GM12891 (cell line): ENCODE results near the gene MRPL27.

Experiments used
- DNase-seq: peaks from one replicate; pipeline ENCODE4 v3.0.0; 2011; ENCODE audit warnings: low spot score; ENCODE audit not compliant: insufficient read length
- FAIRE-seq: peaks from 2 replicates; lab custom pipeline; 2011; peaks lifted over from hg19 to GRCh38; lab: Jason Lieb, UNC
- PAX5 ChIP-seq: IDR thresholded peaks from 2 replicates; pipeline ENCODE4 v1.6.1; 2011; ENCODE audit warnings: low read length, moderate library complexity, mild to moderate bottlenecking; ENCODE audit not compliant: insufficient read depth, severe bottlenecking
- POLR2A ChIP-seq: IDR thresholded peaks from 2 replicates; pipeline ENCODE4 v1.6.1; 2011; ENCODE audit warnings: low read depth, low read length, control low read depth
- POLR2AphosphoS5 ChIP-seq: IDR thresholded peaks from 2 replicates; pipeline ENCODE4 v1.6.1; 2011; ENCODE audit warnings: low read depth, low read length, control low read depth
- POU2F2 ChIP-seq: IDR thresholded peaks from 2 replicates; pipeline ENCODE4 v1.6.1; 2011; ENCODE audit warnings: low read depth, mild to moderate bottlenecking, control low read depth, low read length, moderate library complexity
- SPI1 ChIP-seq: IDR thresholded peaks from 2 replicates; pipeline ENCODE4 v1.6.1; 2011; ENCODE audit warnings: low read depth, low read length, control low read depth
- TAF1 ChIP-seq: IDR thresholded peaks from 2 replicates; pipeline ENCODE4 v1.6.1; 2011; ENCODE audit warnings: low read depth, low read length, control low read depth

MRPL27 gene

GRCh38 chr17:50318501-50319285 is 54.3 kb downstream of the MRPL27 start:
- DNase-seq (no peak), FAIRE-seq (no peak)
- TF ChIP-seq POLR2AphosphoS5 (no peak), PAX5 (no peak), POLR2A (no peak), SPI1 (no peak), POU2F2 (no peak), TAF1 (no peak)
